Measurements from ENCODE around the gene PMS1. TPM values are rescaled to one million over a fixed set of nuclear protein-coding genes. Genes with fewer than 3 reads are reported as not detected.
A peak's percentile ranks its signal among the peaks of the same experiment; 100 is the strongest.
"Not testable (repeated sequence)": the region's sequence is repeated elsewhere in the genome, so short reads cannot be mapped to it uniquely, and the experiment has no call there.

PMS1 gene
- total and polyA plus RNA-seq, 4 donors: 28.9 to 61.0 (median 30.9) TPM

GRCh38 chr2:189834059-189834458 lies 49.8 kb downstream of the PMS1 start:
- no peaks in the 10 kb centered on the region for H3K36me3 ChIP-seq (ENCODE audit: control insufficient read depth, insufficient read depth, low read length)
- no peak overlapping the region for H3K4me3 ChIP-seq (ENCODE audit: low read depth, low read length)
- DNase-seq (ENCODE audit: low read depth in 4 of 6, low spot score in 6 of 6): no peak
- H3K4me1 ChIP-seq (ENCODE audit: control insufficient read depth, insufficient read depth, low read length): no peaks in the 10 kb centered on the region
- no peaks in the 10 kb centered on the region for H3K9me3 ChIP-seq (ENCODE audit: control insufficient read depth, insufficient read depth, low read length)
- no peaks in the 10 kb centered on the region for H3K27me3 ChIP-seq (ENCODE audit: control insufficient read depth, insufficient read depth, low read length)
- no peak overlapping the region for H3K27ac ChIP-seq (ENCODE audit: low read depth, low read length)
- WGBS (ENCODE audit: insufficient coverage): 88% methylated on average over 1 of the region's 3 CpGs

- not testable (repeated sequence) for H3K27ac ChIP-seq (ENCODE audit: low read depth, low read length); H3K4me1 ChIP-seq (ENCODE audit: control insufficient read depth, insufficient read depth, low read length); H3K27me3 ChIP-seq (ENCODE audit: control insufficient read depth, insufficient read depth, low read length); H3K36me3 ChIP-seq (ENCODE audit: control insufficient read depth, insufficient read depth, low read length); H3K4me3 ChIP-seq (ENCODE audit: low read depth, low read length); H3K9me3 ChIP-seq (ENCODE audit: control insufficient read depth, insufficient read depth, low read length); DNase-seq (ENCODE audit: low read depth in 4 of 6, low spot score in 6 of 6)
- WGBS (ENCODE audit: insufficient coverage): 100% methylated on average over 1 of the region's 1 CpG
Measured at GRCh38 chr2:189834642-189835041, 50.4 kb downstream of the PMS1 start.

DNA sequence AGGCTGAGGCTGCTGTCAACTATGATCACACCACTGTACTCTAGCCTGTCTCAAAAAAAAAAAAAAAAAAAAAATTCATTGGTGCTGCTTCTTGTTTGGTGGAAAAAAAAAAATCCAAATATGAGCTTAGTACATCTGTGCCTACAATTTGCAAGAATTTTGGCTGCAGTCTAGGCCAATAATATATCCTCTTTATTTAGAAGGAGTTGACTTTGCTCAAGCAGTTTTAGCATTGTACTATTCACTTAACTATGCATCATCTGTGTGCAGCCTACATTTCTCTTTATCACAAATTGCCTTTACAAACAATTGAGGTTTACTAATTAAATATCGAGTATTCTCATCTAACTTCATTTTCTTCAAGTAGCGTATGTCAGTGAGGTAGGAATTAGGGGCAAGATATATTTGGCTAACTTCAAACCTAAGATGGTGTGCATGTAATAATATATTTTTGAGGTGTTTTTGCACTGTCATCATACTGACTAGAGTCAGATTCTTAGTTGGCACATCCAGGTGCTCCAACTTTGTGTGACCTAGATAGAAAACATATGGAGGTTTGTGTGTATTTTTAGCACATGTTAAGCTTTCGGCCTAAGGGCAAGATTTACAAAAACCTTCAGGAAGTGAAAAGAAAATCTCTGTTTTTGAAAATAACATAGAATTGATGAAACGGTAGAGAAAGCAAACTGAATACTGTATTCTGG lies 51.8 kb downstream of the PMS1 start:
- Histone ChIP-seq H3K4me1 (ENCODE audit: control insufficient read depth, insufficient read depth, low read length) (no peaks in the 10 kb centered on the region), H3K27me3 (ENCODE audit: control insufficient read depth, insufficient read depth, low read length) (no peaks in the 10 kb centered on the region), H3K27ac (ENCODE audit: low read depth, low read length) (no peak overlapping the region), H3K4me3 (ENCODE audit: low read depth, low read length) (no peak overlapping the region), H3K9me3 (ENCODE audit: control insufficient read depth, insufficient read depth, low read length) (no peaks in the 10 kb centered on the region), H3K36me3 (ENCODE audit: control insufficient read depth, insufficient read depth, low read length) (no peaks in the 10 kb centered on the region)
- no CpG with 5 or more reads among the region's 4 CpGs for WGBS (ENCODE audit: insufficient coverage)
- no peak for DNase-seq (ENCODE audit: low read depth in 4 of 6, low spot score in 6 of 6)

- no peak overlapping the region for H3K27ac ChIP-seq (ENCODE audit: low read depth, low read length)
- 100% methylated on average over 1 of the region's 4 CpGs for WGBS (ENCODE audit: insufficient coverage)
- no peaks in the 10 kb centered on the region for H3K4me1 ChIP-seq (ENCODE audit: control insufficient read depth, insufficient read depth, low read length)
- H3K27me3 ChIP-seq (ENCODE audit: control insufficient read depth, insufficient read depth, low read length): no peaks in the 10 kb centered on the region
- no peak overlapping the region for H3K4me3 ChIP-seq (ENCODE audit: low read depth, low read length)
- no peaks in the 10 kb centered on the region for H3K36me3 ChIP-seq (ENCODE audit: control insufficient read depth, insufficient read depth, low read length)
- DNase-seq (ENCODE audit: low read depth in 4 of 6, low spot score in 6 of 6): no peak
- no peaks in the 10 kb centered on the region for H3K9me3 ChIP-seq (ENCODE audit: control insufficient read depth, insufficient read depth, low read length)
Measured at GRCh38 chr2:189836644-189837043, 52.4 kb downstream of the PMS1 start.

DNA sequence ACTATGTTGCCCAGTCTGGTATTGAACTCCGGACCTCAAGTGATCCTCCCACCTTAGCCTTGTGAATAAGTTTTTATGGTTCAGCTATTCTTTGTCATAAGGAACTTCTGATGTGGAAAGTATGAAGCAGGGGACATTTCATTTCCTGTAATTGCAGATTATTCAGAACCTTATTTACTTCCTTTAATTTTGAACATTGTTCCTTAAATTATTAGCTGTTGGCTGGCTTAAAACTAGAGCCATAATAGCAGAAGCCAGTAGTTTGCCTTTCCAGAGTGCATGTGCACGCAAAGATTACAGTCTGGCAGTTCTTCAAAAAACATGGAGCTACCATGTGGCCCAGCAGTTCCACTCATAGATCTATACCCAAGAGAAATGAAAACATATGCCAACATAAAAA lies 53.1 kb downstream of the PMS1 start:
- peak in 1 of 6 donors; percentile 17 for DNase-seq (ENCODE audit: low read depth in 4 of 6, low spot score in 6 of 6)
- no peak overlapping the region for H3K27ac ChIP-seq (ENCODE audit: low read depth, low read length)
- 83% methylated on average over 1 of the region's 2 CpGs for WGBS (ENCODE audit: insufficient coverage)

DNA sequence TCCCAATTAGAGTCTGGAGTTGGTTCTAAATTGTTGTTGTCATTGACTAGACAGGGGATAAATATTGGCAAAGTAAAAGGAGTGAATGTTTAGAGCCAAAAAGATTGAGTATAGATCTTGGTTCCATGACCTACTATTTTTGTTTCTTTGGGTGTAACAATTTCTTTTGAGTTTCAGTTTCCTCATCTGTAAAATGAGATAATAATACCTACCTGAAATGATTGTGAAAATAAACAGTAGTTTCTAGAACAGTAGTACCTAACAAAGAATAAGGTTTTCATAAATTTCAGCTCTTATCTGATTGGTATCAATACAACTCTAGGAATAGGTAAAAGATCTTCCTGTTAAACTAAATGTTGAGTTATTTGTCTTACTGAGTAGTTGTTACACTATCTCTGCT lies 56.8 kb downstream of the PMS1 start:
- H3K4me1 ChIP-seq (ENCODE audit: control insufficient read depth, insufficient read depth, low read length): no peaks in the 10 kb centered on the region
- H3K4me3 ChIP-seq (ENCODE audit: low read depth, low read length): no peak overlapping the region
- no peaks in the 10 kb centered on the region for H3K27me3 ChIP-seq (ENCODE audit: control insufficient read depth, insufficient read depth, low read length)
- H3K36me3 ChIP-seq (ENCODE audit: control insufficient read depth, insufficient read depth, low read length): peaks cover 4% of the 10 kb centered on the region
- no peak overlapping the region for H3K27ac ChIP-seq (ENCODE audit: low read depth, low read length)
- H3K9me3 ChIP-seq (ENCODE audit: control insufficient read depth, insufficient read depth, low read length): no peaks in the 10 kb centered on the region
- no peak for DNase-seq (ENCODE audit: low read depth in 4 of 6, low spot score in 6 of 6)

More for the DNA sequence above, 53.1 kb downstream of the PMS1 start:
- Histone ChIP-seq H3K27me3 (ENCODE audit: control insufficient read depth, insufficient read depth, low read length) (no peaks in the 10 kb centered on the region), H3K9me3 (ENCODE audit: control insufficient read depth, insufficient read depth, low read length) (no peaks in the 10 kb centered on the region), H3K4me3 (ENCODE audit: low read depth, low read length) (no peak overlapping the region), H3K4me1 (ENCODE audit: control insufficient read depth, insufficient read depth, low read length) (no peaks in the 10 kb centered on the region), H3K36me3 (ENCODE audit: control insufficient read depth, insufficient read depth, low read length) (no peaks in the 10 kb centered on the region)

- H3K36me3 ChIP-seq (ENCODE audit: control insufficient read depth, insufficient read depth, low read length): peaks cover 13% of the 10 kb centered on the region
- no peak overlapping the region for H3K27ac ChIP-seq (ENCODE audit: low read depth, low read length)
- H3K27me3 ChIP-seq (ENCODE audit: control insufficient read depth, insufficient read depth, low read length): no peaks in the 10 kb centered on the region
- WGBS (ENCODE audit: insufficient coverage): 86% methylated on average over 1 of the region's 2 CpGs
- H3K4me3 ChIP-seq (ENCODE audit: low read depth, low read length): no peak overlapping the region
- H3K4me1 ChIP-seq (ENCODE audit: control insufficient read depth, insufficient read depth, low read length): no peaks in the 10 kb centered on the region
- no peaks in the 10 kb centered on the region for H3K9me3 ChIP-seq (ENCODE audit: control insufficient read depth, insufficient read depth, low read length)
- peak in 1 of 6 donors; percentile 47 for DNase-seq (ENCODE audit: low read depth in 4 of 6, low spot score in 6 of 6)
Measured at GRCh38 chr2:189848276-189848675, 64.0 kb downstream of the PMS1 start.

- H3K4me3 ChIP-seq (ENCODE audit: low read depth, low read length): no peak overlapping the region
- peaks cover 17% of the 10 kb centered on the region for H3K36me3 ChIP-seq (ENCODE audit: control insufficient read depth, insufficient read depth, low read length)
- DNase-seq (ENCODE audit: low read depth in 4 of 6, low spot score in 6 of 6): no peak
- H3K9me3 ChIP-seq (ENCODE audit: control insufficient read depth, insufficient read depth, low read length): no peaks in the 10 kb centered on the region
- no CpG with 5 or more reads among the region's 2 CpGs for WGBS (ENCODE audit: insufficient coverage)
- H3K27ac ChIP-seq (ENCODE audit: low read depth, low read length): no peak overlapping the region
- H3K4me1 ChIP-seq (ENCODE audit: control insufficient read depth, insufficient read depth, low read length): no peaks in the 10 kb centered on the region
- H3K27me3 ChIP-seq (ENCODE audit: control insufficient read depth, insufficient read depth, low read length): no peaks in the 10 kb centered on the region
Measured at GRCh38 chr2:189849550-189849949, 65.3 kb downstream of the PMS1 start.

DNA sequence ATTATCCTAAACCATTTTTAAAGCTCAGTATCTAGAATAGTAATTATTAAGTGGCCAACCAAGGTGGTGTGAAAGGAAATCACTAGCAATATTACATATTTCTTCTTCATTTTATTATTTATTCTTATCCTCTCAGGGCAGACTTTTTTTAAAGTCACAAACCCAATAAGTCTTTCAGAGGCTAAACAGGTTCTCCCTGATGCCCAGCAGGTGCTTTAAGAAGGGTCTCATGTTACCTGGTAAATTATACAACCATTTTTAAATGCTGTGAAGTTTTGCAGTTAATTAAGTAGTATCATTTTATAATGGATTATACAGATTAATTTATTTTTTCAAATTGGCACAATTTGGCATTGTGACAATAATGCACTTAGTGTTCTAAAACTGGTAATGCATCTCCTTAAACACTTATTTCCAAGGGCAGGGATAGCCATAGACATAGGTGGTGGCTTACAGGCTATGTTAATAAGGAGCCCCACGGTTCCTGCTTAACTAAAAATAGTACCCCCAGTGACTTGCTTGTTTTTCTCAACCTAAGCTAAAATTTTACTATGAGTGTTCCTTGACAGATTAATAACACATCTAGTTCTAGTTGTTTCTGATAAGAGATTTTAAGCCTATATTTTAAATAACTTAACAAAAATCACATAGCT lies 67.0 kb downstream of the PMS1 start:
- H3K27me3 ChIP-seq (ENCODE audit: control insufficient read depth, insufficient read depth, low read length): no peaks in the 10 kb centered on the region
- H3K27ac ChIP-seq (ENCODE audit: low read depth, low read length): no peak overlapping the region
- H3K4me1 ChIP-seq (ENCODE audit: control insufficient read depth, insufficient read depth, low read length): no peaks in the 10 kb centered on the region
- peaks cover 11% of the 10 kb centered on the region for H3K36me3 ChIP-seq (ENCODE audit: control insufficient read depth, insufficient read depth, low read length)
- no peak overlapping the region for H3K4me3 ChIP-seq (ENCODE audit: low read depth, low read length)
- no peak for DNase-seq (ENCODE audit: low read depth in 4 of 6, low spot score in 6 of 6)
- H3K9me3 ChIP-seq (ENCODE audit: control insufficient read depth, insufficient read depth, low read length): no peaks in the 10 kb centered on the region
- no CpG with 5 or more reads among the region's 1 CpG for WGBS (ENCODE audit: insufficient coverage)

GRCh38 chr2:189854187-189854586 lies 69.9 kb downstream of the PMS1 start:
- H3K36me3 ChIP-seq (ENCODE audit: control insufficient read depth, insufficient read depth, low read length): peaks cover 10% of the 10 kb centered on the region
- no peak overlapping the region for H3K4me3 ChIP-seq (ENCODE audit: low read depth, low read length)
- no peaks in the 10 kb centered on the region for H3K4me1 ChIP-seq (ENCODE audit: control insufficient read depth, insufficient read depth, low read length)
- no peak overlapping the region for H3K27ac ChIP-seq (ENCODE audit: low read depth, low read length)
- no CpG with 5 or more reads among the region's 3 CpGs for WGBS (ENCODE audit: insufficient coverage)
- peak in 1 of 6 donors; percentile 54 for DNase-seq (ENCODE audit: low read depth in 4 of 6, low spot score in 6 of 6)
- H3K27me3 ChIP-seq (ENCODE audit: control insufficient read depth, insufficient read depth, low read length): no peaks in the 10 kb centered on the region
- H3K9me3 ChIP-seq (ENCODE audit: control insufficient read depth, insufficient read depth, low read length): no peaks in the 10 kb centered on the region

Measured in spinal cord (tissue), 10 donors.